Activated CD4-positive, alpha-beta T cell treated with anti-CD3 and anti-CD28 coated beads, Interleukin-2, amount 50 U/mL, for 24 hours (primary cell): ENCODE data around the gene TRAP1.
"Not testable (repeated sequence)": the region's sequence is repeated elsewhere in the genome, so short reads cannot be mapped to it uniquely, and the experiment has no call there.

Source experiments
- DNase-seq, 2 donors: peaks; one replicate each; pipeline ENCODE4 v3.0.0-alpha.2; 2020; ENCODE audit warnings: low read depth in 1 of 2, low spot score in 1 of 2

Gene TRAP1

GRCh38 chr16:3714378-3714777 is 2.9 kb downstream of the TRAP1 start:
- not testable (repeated sequence) for DNase-seq

GRCh38 chr16:3713587-3714242 is 3.6 kb downstream of the TRAP1 start:
- DNase-seq, result no peak

- no peak for DNase-seq
These were observed 4.4 kb downstream of the TRAP1 start for GRCh38 chr16:3712861-3713372.

GRCh38 chr16:3706253-3707012 is 10.9 kb downstream of the TRAP1 start:
- no peak for DNase-seq

GRCh38 chr16:3702082-3702481 is 15.2 kb downstream of the TRAP1 start:
- DNase-seq, result no peak

- DNase-seq, result no peak
These were observed 15.8 kb downstream of the TRAP1 start for GRCh38 chr16:3701531-3701930.

- no peak for DNase-seq
These were observed 18.4 kb downstream of the TRAP1 start for GRCh38 chr16:3698941-3699340.

- no peak for DNase-seq
These were observed 20.7 kb downstream of the TRAP1 start for GRCh38 chr16:3696425-3697218.

- DNase-seq, result no peak
These were observed 21.5 kb downstream of the TRAP1 start for GRCh38 chr16:3695610-3696369.

GRCh38 chr16:3694051-3694450 is 23.3 kb downstream of the TRAP1 start:
- no peak for DNase-seq

- no peak for DNase-seq
These were observed 25.6 kb downstream of the TRAP1 start for GRCh38 chr16:3691761-3692160.

- no peak for DNase-seq
These were observed 26.2 kb downstream of the TRAP1 start for GRCh38 chr16:3690980-3691720.

- peak; percentile 68 to 73 for DNase-seq
These were observed 26.8 kb downstream of the TRAP1 start for GRCh38 chr16:3690470-3690928.

- no peak for DNase-seq
These were observed 27.6 kb downstream of the TRAP1 start for GRCh38 chr16:3689731-3690130.

GRCh38 chr16:3687792-3688191 is 29.5 kb downstream of the TRAP1 start:
- no peak for DNase-seq

- no peak for DNase-seq
These were observed 30.3 kb downstream of the TRAP1 start for GRCh38 chr16:3687021-3687420.

- DNase-seq, result no peak
These were observed 36.1 kb downstream of the TRAP1 start for GRCh38 chr16:3681206-3681605.

GRCh38 chr16:3677994-3678393 is 39.3 kb downstream of the TRAP1 start:
- DNase-seq, result no peak

GRCh38 chr16:3675601-3676130 is 41.7 kb downstream of the TRAP1 start:
- DNase-seq, result no peak
